Activated T-cell treated with anti-CD3 and anti-CD28 coated beads, Interleukin-2, amount 50 U/mL, for 72 hours (primary cell): Measurements from ENCODE around the gene MTM1. TPM values are rescaled to one million over a fixed set of nuclear protein-coding genes. Genes with fewer than 3 reads are reported as not detected.

Source experiments
- ATAC-seq, 2 donors: fragments of 150-1000 bp; cut with Tn5 transposase; replicated peaks in 1 of 2; 2 replicates each; pipeline ENCODE4 v1.10.0; 2021; ENCODE audit warnings: moderate library complexity in 2 of 2, mild to moderate bottlenecking in 1 of 2
- DNase-seq, 2 donors: peaks; one replicate each; pipeline ENCODE4 v3.0.0; 2021 to 2022; ENCODE audit warnings: mixed read lengths in 1 of 2
- H3K27ac Mint-ChIP-seq: one replicate; pipeline ENCODE4 v1.8.0; 2022; ENCODE audit warnings: mild to moderate bottlenecking, moderate library complexity, mixed read lengths
- H3K27me3 Mint-ChIP-seq: one replicate; pipeline ENCODE4 v1.8.0; 2022; ENCODE audit warnings: low read depth, mixed read lengths
- H3K36me3 Mint-ChIP-seq, 2 donors: one replicate each; pipeline ENCODE4 v1.8.0; 2022; ENCODE audit warnings: mixed read lengths in 2 of 2, mild to moderate bottlenecking in 1 of 2; ENCODE audit not compliant: insufficient read depth in 2 of 2
- H3K4me1 Mint-ChIP-seq: one replicate; pipeline ENCODE4 v1.8.0; 2022; ENCODE audit warnings: low read depth, mixed read lengths
- H3K4me3 Mint-ChIP-seq, 2 donors: one replicate each; pipeline ENCODE4 v1.8.0; 2022; ENCODE audit warnings: mild to moderate bottlenecking in 2 of 2, mixed read lengths in 2 of 2, moderate library complexity in 2 of 2
- H3K9me3 Mint-ChIP-seq, 2 donors: one replicate each; pipeline ENCODE4 v1.8.0; 2022; ENCODE audit warnings: mixed read lengths in 2 of 2
- total RNA-seq, 2 donors: library from RNA; stranded (reverse); gene quantifications; one replicate each; pipeline ENCODE4 v1.2.3, GENCODE V29; 2022

The MTM1 gene
- total RNA-seq, result 10 to 100 TPM; 28.9 to 30.9 TPM

DNA sequence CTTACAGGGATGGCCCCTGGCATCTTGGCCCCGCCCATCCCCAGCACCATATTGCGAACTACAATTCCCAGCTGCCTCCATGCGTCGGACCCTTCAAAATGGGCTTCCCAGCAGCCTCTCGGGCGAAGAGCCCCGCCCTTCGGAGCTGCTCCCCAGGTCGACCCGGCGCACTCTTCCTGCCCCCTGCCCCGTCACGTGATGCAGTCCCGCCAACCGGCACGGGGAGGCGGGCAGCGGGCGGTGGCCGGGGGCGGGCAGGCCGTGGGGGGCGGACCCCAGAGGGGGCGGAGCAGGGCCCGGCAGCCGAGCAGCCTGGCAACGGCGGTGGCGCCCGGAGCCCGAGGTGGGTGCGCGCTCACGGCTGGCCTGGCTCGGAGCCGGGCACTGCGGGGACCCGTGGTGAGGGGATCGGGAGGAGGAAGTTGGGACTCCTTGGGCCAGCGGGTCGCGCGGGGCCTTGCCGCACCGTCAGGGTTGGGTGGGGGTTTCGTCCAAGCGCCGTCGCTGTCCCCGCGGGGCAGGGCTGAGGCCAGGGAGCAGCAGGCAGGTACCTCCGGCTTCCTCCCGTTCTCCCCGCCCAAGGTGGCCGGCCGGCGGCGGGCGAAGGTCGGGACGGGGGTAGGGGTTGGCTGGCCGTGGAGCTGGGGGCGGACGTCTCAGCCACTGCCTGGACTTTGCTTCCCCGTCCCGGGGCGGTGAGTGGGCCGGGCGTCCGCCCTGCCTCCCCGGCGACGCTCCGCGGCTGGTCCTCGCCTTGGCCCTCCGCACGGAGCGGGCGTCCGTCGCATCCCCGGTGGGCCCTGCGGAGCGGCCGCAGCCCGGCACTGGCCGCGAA, at the start of gene MTM1:
Gene MTM1, plus strand, starts transcription at position 302 of the 835 bp plus-strand sequence. CDS start 23,994 bp downstream, outside the sequence.
- Mint-ChIP-seq H3K4me1 (peaks cover 42% of the 10 kb centered on the region), H3K27me3 (peaks cover 7% of the 10 kb centered on the region), H3K4me3 (peak within 1 kb of the TSS; percentile 83 to 88), H3K27ac (peak within 1 kb of the TSS; percentile 72), H3K9me3 (no peaks in the 10 kb centered on the region), H3K36me3 (no peaks in the 10 kb centered on the region)
- DNase-seq (peak; percentile 93 to 94), ATAC-seq (peak; percentile 87 to 91)

DNA sequence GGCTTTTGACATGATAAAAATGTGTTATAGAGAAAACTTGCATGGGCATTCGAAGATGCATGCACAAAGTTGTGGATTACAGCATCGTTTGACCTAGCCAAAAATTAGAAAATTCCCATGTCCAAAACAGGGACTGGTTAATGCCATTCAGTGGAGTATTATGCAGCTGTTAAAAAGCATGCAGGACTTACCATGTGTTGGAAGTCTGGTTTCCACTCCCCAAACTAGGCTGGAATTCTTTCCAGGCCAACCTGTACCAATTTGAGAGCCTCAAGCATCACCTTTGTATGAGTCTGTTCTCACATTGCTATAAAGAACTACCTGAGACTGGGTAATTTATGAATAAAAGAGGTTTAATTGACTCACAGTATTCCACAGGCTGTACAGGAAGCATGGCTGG, 45.9 kb upstream of the MTM1 start:
- Mint-ChIP-seq H3K4me1 (no peaks in the 10 kb centered on the region), H3K27me3 (peaks cover 42% of the 10 kb centered on the region), H3K4me3 (no peak overlapping the region), H3K36me3 (no peaks in the 10 kb centered on the region), H3K9me3 (no peaks in the 10 kb centered on the region), H3K27ac (no peak overlapping the region)
- ATAC-seq (no peak), DNase-seq (no peak)

DNA sequence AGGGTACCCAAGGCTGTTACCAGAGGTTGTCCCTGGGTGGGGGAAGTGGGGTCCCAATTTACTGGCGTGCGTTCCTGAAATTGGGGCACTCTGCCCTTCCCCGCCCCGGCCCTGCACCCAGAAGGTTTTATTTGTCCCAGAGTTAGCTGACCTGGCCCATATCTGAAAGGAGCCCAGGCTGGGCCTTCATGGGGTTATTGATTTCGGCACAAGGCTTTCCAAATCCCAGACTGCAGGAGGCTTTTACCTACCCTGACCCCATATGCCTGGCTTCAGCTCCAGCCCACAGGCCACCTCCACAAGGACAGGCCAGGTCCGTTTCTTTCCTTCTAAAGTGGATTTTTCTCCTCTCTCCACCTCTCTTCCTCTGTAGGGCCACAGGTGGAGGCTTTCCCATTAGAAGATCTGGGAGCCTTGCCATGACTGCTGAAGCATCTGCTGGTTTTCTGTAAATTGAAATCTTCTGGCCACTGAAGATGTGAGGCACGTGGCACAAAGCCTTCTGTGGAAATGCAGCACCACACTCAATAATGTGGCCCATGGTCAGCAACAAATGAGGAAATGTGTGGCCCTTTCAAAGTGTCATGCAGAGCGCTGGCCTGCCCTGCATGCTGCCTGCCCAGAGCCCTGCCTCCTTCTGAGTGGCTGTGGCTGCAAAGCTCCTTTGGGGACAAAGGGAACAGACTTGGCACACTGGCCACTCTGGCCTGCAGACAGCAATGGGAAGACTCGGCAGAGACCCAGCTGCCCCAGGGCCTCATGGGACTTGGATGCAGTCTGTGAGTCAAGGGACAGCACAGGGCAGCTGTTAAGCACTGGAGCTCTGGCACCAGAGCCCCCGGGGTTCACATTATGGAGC, 43.1 kb upstream of the MTM1 start:
- Mint-ChIP-seq H3K4me1 (no peaks in the 10 kb centered on the region), H3K4me3 (no peak overlapping the region), H3K27ac (no peak overlapping the region), H3K27me3 (peaks cover 29% of the 10 kb centered on the region), H3K9me3 (no peaks in the 10 kb centered on the region), H3K36me3 (no peaks in the 10 kb centered on the region)
- ATAC-seq, result no peak
- no peak for DNase-seq

DNA sequence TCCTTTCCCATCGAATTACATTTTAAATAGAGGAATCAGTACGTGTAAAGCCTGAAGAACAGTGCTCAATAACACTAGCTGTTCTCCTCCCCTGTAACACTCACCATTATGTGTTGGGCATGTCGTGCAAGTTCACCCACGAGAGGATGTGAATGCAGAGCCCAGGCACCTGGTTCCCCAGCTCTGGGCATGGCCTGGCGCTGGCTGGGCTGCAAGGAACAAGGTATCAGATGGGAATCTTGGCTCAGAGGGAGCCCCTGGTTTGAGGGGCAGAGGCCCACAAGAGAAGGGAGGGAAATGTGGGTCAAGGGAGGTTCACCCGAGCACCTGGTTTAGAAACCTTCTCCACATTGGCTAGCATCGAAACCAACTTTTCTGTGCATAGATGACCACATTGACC, 41.7 kb upstream of the MTM1 start:
- no peak for ATAC-seq
- Mint-ChIP-seq H3K27ac (no peak overlapping the region), H3K4me3 (no peak overlapping the region), H3K4me1 (no peaks in the 10 kb centered on the region), H3K27me3 (peaks cover 29% of the 10 kb centered on the region), H3K36me3 (no peaks in the 10 kb centered on the region), H3K9me3 (no peaks in the 10 kb centered on the region)
- no peak for DNase-seq

GRCh38 chrX:150527108-150527507, 41.3 kb upstream of the MTM1 start:
- H3K36me3 Mint-ChIP-seq, result no peaks in the 10 kb centered on the region
- DNase-seq, result no peak
- peaks cover 29% of the 10 kb centered on the region for H3K27me3 Mint-ChIP-seq
- H3K27ac Mint-ChIP-seq, result no peak overlapping the region
- H3K9me3 Mint-ChIP-seq, result no peaks in the 10 kb centered on the region
- H3K4me1 Mint-ChIP-seq, result no peaks in the 10 kb centered on the region
- ATAC-seq, result no peak
- no peak overlapping the region for H3K4me3 Mint-ChIP-seq

DNA sequence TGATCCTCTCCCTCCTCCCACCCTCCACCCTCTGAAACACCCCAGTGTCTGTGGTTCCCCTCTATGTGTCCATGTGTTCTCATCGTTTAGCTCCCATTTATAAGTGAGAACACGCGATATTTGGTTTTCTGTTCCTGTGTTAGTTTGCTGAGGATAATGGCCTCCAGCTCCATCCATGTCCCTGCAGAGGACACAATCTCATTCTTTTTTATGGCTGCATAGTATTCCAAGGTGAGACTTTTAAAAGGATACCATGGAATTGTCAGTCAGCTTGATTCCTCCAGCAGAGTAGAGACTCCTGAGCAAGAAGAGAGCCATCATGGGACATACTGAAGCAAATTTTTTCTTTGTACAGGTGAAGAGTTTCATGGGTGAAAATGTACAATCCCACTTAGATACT, 38.8 kb upstream of the MTM1 start:
- Mint-ChIP-seq H3K36me3 (peaks cover 2 to 5% of the 10 kb centered on the region in 2 donors), H3K27me3 (peaks cover 13% of the 10 kb centered on the region), H3K4me3 (no peak overlapping the region), H3K4me1 (no peaks in the 10 kb centered on the region), H3K9me3 (peaks cover 4 to 9% of the 10 kb centered on the region in 2 donors), H3K27ac (no peak overlapping the region)
- DNase-seq, result no peak
- ATAC-seq, result no peak

DNA sequence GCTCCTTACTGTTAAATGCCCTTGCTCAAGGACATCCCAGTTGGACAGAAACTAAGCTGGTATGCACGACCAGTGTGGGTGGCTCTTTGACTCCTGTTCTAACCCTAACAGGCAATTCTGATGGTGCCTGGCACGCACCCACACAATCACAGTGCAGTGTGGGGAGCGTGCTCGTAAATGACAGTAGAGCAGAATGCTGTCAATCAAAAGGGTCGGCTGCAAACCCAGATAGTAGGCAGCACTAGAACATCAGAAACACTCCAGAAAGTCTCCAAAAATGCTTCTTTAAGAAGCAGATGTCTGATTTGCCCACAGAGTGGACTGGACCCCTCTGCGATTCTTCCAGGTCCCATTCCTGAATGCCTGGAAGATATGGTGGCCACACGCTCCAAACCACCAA, 37.6 kb upstream of the MTM1 start:
- peaks cover 13% of the 10 kb centered on the region for H3K27me3 Mint-ChIP-seq
- H3K36me3 Mint-ChIP-seq, result peaks cover 2 to 5% of the 10 kb centered on the region in 2 donors
- DNase-seq, result no peak
- no peak overlapping the region for H3K4me3 Mint-ChIP-seq
- H3K9me3 Mint-ChIP-seq, result peaks cover 4 to 13% of the 10 kb centered on the region in 2 donors
- no peak for ATAC-seq
- no peaks in the 10 kb centered on the region for H3K4me1 Mint-ChIP-seq
- H3K27ac Mint-ChIP-seq, result no peak overlapping the region

GRCh38 chrX:150531467-150531866, 37.0 kb upstream of the MTM1 start:
- Mint-ChIP-seq H3K36me3 (peaks cover 4 to 5% of the 10 kb centered on the region in 2 donors), H3K27me3 (peaks cover 7% of the 10 kb centered on the region), H3K4me3 (no peak overlapping the region), H3K4me1 (no peaks in the 10 kb centered on the region), H3K27ac (no peak overlapping the region), H3K9me3 (peaks cover 5 to 14% of the 10 kb centered on the region in 2 donors)
- no peak for ATAC-seq
- DNase-seq, result no peak

DNA sequence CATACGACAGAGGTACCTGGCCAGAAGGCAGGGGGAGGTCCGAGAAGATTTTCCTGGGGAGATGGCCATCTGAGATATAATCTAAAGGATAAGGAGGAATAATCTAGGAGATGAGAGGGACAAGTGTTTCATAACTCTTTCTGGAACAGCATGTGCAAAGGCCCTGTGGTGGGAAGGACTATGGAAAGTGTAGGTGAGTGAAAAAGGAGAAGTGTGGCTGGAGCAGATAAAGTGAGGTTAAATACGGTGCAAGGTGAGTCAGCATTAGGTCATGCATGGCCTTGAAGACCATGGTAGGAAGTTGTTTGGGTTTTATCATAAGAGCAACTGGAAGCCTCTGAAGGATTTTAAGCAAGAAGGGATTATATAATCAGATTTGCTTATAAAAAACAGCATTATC, 34.6 kb upstream of the MTM1 start:
- H3K27me3 Mint-ChIP-seq, result no peaks in the 10 kb centered on the region
- no peaks in the 10 kb centered on the region for H3K4me1 Mint-ChIP-seq
- peaks cover 4 to 5% of the 10 kb centered on the region in 2 donors for H3K36me3 Mint-ChIP-seq
- ATAC-seq, result no peak
- H3K27ac Mint-ChIP-seq, result no peak overlapping the region
- no peak overlapping the region for H3K4me3 Mint-ChIP-seq
- peaks cover 5 to 14% of the 10 kb centered on the region in 2 donors for H3K9me3 Mint-ChIP-seq
- DNase-seq, result no peak

DNA sequence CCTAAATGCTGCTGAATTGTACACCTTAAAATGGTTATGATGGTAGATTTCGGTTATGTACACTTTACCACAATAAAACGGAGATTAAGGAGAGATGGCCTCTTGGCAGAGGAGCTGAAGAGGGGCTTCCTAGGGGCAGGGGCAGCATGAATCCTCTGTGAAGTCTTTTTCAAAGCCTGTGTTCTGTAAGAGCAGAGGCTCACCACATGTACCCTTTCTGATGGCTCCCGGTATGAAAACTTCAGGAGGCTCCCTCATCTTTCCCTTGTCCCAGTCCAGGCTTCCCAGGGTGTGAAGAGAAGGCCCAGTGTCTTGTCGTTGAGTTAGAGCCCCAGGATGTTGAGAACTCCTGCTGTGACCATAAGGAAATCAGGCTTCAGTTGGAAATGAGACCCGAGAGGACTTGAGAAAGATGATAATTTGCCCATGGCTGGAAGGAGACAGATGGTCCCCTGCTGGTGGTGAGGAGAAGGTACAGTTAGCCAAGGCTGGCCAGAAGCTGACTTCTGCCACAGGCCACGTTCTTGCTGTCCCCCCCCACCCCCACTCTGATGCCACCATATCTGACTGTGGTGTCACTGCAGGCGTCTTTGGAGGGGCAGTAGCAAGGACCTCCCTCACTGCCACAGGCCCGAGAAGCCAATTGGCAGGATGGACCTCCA, 31.8 kb upstream of the MTM1 start:
- peaks cover 5 to 14% of the 10 kb centered on the region in 2 donors for H3K9me3 Mint-ChIP-seq
- ATAC-seq (no peak), DNase-seq (no peak)
- H3K36me3 Mint-ChIP-seq, result peaks cover 4 to 5% of the 10 kb centered on the region in 2 donors
- no peak overlapping the region for H3K27ac Mint-ChIP-seq
- H3K4me1 Mint-ChIP-seq, result no peaks in the 10 kb centered on the region
- H3K4me3 Mint-ChIP-seq, result no peak overlapping the region
- H3K27me3 Mint-ChIP-seq, result no peaks in the 10 kb centered on the region

GRCh38 chrX:150537851-150538250, 30.6 kb upstream of the MTM1 start:
- H3K36me3 Mint-ChIP-seq, result peaks cover 4 to 5% of the 10 kb centered on the region in 2 donors
- no peaks in the 10 kb centered on the region for H3K4me1 Mint-ChIP-seq
- H3K4me3 Mint-ChIP-seq, result no peak overlapping the region
- H3K27ac Mint-ChIP-seq, result no peak overlapping the region
- ATAC-seq (no peak), DNase-seq (no peak)
- H3K27me3 Mint-ChIP-seq, result no peaks in the 10 kb centered on the region
- peaks cover 5 to 14% of the 10 kb centered on the region in 2 donors for H3K9me3 Mint-ChIP-seq

GRCh38 chrX:150540965-150541364, 27.5 kb upstream of the MTM1 start:
- Mint-ChIP-seq H3K9me3 (peaks cover 2% of the 10 kb centered on the region in 2 donors), H3K27ac (no peak overlapping the region), H3K4me1 (peaks cover 11% of the 10 kb centered on the region), H3K4me3 (no peak overlapping the region), H3K27me3 (no peaks in the 10 kb centered on the region), H3K36me3 (peaks cover 0 to 2% of the 10 kb centered on the region in 2 donors)
- no peak for DNase-seq
- no peak for ATAC-seq

DNA sequence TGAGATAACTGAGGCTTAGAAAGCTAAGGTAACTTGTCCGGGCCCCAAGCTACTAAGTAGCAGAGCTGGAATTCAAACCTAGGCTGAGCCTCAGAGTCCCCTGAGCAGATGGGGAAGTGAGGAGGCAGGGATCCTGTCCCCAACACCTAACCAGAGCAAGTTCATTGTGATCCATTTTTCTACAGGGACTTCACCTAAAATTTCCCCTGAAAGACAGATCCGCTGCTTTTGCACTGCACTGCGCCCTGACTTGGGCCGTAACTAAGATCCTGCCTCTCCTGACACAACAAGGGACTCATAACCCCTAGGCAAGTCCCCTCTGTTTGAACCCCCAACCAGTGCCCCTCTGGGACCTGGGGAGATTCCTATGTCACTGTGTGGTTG, 25.6 kb upstream of the MTM1 start:
- H3K9me3 Mint-ChIP-seq, result no peaks in the 10 kb centered on the region
- no peaks in the 10 kb centered on the region for H3K27me3 Mint-ChIP-seq
- H3K27ac Mint-ChIP-seq, result no peak overlapping the region
- ATAC-seq (no peak), DNase-seq (no peak)
- no peaks in the 10 kb centered on the region for H3K36me3 Mint-ChIP-seq
- no peak overlapping the region for H3K4me3 Mint-ChIP-seq
- H3K4me1 Mint-ChIP-seq, result peaks cover 24% of the 10 kb centered on the region
